ENCODE results near the gene PIK3C2B. TPM values are rescaled to one million over a fixed set of nuclear protein-coding genes. Genes with fewer than 3 reads are reported as not detected.

PIK3C2B gene
- total RNA-seq, 2 donors from 2014 or later: 34.5 to 44.4 TPM

- Histone ChIP-seq H3K4me3 (no peak overlapping the region), H3K27me3 (replicated peaks; ENCODE audit: insufficient read depth) (no peaks in the 10 kb centered on the region), H3K4me1 (ENCODE audit: control insufficient read depth in 1 of 2, low read depth in 2 of 2) (peaks cover 26 to 58% of the 10 kb centered on the region in 2 donors), H3K9me3 (no peaks in the 10 kb centered on the region), H3K27ac (no peak overlapping the region), H3K36me3 (peaks cover 23% of the 10 kb centered on the region)
- ATAC-seq (ENCODE audit: insufficient number of reproducible peaks, low FRiP score, low read depth): no peak
- TF ChIP-seq, protein P1, sequence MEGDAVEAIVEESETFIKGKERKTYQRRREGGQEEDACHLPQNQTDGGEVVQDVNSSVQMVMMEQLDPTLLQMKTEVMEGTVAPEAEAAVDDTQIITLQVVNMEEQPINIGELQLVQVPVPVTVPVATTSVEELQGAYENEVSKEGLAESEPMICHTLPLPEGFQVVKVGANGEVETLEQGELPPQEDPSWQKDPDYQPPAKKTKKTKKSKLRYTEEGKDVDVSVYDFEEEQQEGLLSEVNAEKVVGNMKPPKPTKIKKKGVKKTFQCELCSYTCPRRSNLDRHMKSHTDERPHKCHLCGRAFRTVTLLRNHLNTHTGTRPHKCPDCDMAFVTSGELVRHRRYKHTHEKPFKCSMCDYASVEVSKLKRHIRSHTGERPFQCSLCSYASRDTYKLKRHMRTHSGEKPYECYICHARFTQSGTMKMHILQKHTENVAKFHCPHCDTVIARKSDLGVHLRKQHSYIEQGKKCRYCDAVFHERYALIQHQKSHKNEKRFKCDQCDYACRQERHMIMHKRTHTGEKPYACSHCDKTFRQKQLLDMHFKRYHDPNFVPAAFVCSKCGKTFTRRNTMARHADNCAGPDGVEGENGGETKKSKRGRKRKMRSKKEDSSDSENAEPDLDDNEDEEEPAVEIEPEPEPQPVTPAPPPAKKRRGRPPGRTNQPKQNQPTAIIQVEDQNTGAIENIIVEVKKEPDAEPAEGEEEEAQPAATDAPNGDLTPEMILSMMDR (IDR thresholded peaks at IDR 0.05): no peak
- DNase-seq (ENCODE audit: low spot score): no peak
These were observed 46.9 kb downstream of the PIK3C2B start for GRCh38 chr1:204447736-204448135.

- H3K4me1 ChIP-seq (ENCODE audit: control insufficient read depth in 1 of 2, low read depth in 2 of 2): peaks cover 31 to 61% of the 10 kb centered on the region in 2 donors
- ATAC-seq (ENCODE audit: insufficient number of reproducible peaks, low FRiP score, low read depth) (no peak), DNase-seq (ENCODE audit: low spot score) (no peak)
- peaks cover 23% of the 10 kb centered on the region for H3K36me3 ChIP-seq
- H3K27ac ChIP-seq: peak overlapping the region in 1 of 2 donors; percentile 44
- no peaks in the 10 kb centered on the region for H3K9me3 ChIP-seq
- TF ChIP-seq, protein P1 (IDR thresholded peaks at IDR 0.05): no peak
- H3K4me3 ChIP-seq: no peak overlapping the region
- no peaks in the 10 kb centered on the region for H3K27me3 ChIP-seq (replicated peaks; ENCODE audit: insufficient read depth)
These were observed 47.4 kb downstream of the PIK3C2B start for GRCh38 chr1:204447190-204447589.

DNA sequence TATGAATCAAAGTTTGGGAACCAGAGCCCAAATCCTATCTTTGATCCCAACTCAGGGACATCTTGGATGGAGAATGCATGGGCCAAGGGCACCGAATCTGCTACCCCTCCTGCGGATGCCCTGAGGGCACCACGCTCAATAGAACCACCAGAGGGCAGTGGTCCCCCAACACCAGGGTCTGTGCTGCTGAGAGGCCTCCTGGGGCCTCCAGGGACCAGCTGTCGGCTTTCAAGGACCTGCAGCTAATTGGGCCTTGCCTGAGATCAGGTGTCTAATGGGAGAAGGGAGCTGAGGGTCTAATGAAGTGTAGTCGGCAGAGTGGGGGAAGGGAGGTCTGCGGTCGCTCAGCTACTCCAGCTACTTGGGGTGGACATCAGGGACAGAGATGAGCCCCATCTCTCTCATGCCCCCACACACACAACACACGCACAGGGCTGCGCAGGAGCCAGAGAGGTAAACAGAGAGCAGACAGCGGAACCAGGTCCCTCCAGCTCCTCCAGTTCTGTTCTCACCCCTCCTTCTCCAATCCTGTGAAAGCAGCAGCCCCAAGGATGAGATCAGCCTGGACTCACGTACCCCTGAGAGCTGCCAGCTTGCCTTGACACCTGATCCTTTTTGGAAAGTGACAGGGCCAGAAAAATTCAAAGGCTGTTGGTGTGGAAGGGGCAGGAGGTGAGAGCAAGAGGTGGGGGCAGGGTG is 48.0 kb downstream of the PIK3C2B start:
- peaks cover 31 to 59% of the 10 kb centered on the region in 2 donors for H3K4me1 ChIP-seq (ENCODE audit: control insufficient read depth in 1 of 2, low read depth in 2 of 2)
- no peaks in the 10 kb centered on the region for H3K27me3 ChIP-seq (replicated peaks; ENCODE audit: insufficient read depth)
- peaks cover 27% of the 10 kb centered on the region for H3K36me3 ChIP-seq
- no peak overlapping the region for H3K4me3 ChIP-seq
- H3K9me3 ChIP-seq: no peaks in the 10 kb centered on the region
- peak overlapping the region; percentile 32 to 44 for H3K27ac ChIP-seq
- ATAC-seq (ENCODE audit: insufficient number of reproducible peaks, low FRiP score, low read depth) (no peak), DNase-seq (ENCODE audit: low spot score) (no peak)
- TF ChIP-seq, protein P1 (IDR thresholded peaks at IDR 0.05): peak; percentile 86

GRCh38 chr1:204445860-204446412 is 48.7 kb downstream of the PIK3C2B start:
- H3K9me3 ChIP-seq: no peaks in the 10 kb centered on the region
- H3K27me3 ChIP-seq (replicated peaks; ENCODE audit: insufficient read depth): no peaks in the 10 kb centered on the region
- TF ChIP-seq, protein P1 (IDR thresholded peaks at IDR 0.05): no peak
- H3K4me3 ChIP-seq: no peak overlapping the region
- H3K36me3 ChIP-seq: peaks cover 27% of the 10 kb centered on the region
- ATAC-seq (ENCODE audit: insufficient number of reproducible peaks, low FRiP score, low read depth) (no peak), DNase-seq (ENCODE audit: low spot score) (no peak)
- peaks cover 26 to 59% of the 10 kb centered on the region in 2 donors for H3K4me1 ChIP-seq (ENCODE audit: control insufficient read depth in 1 of 2, low read depth in 2 of 2)
- no peak overlapping the region for H3K27ac ChIP-seq

Other genes with a start within 250 kb of the PIK3C2B start
- 1 to 10 TPM; 5.1 to 6.9 TPM for gene PLEKHA6, start 134.9 kb downstream of the PIK3C2B start, total RNA-seq
- gene PPP1R15B, start 83.0 kb downstream of the PIK3C2B start, total RNA-seq: 10 to 100 TPM; 40.1 to 64.5 TPM
- 100 to 1,000 TPM in 1 of 2 donors, 10 to 100 TPM in 1; 79.9 to 126 TPM for gene MDM4, start 21.6 kb upstream of the PIK3C2B start, total RNA-seq
- under 1 TPM; 0.63 to 0.81 TPM for gene LRRN2, start 190.9 kb upstream of the PIK3C2B start, total RNA-seq

Measured in thoracic aorta (tissue), 2 donors.